Gastrocnemius medialis (tissue), 4 donors: ENCODE measurements around the gene NEDD4L. TPM values are rescaled to one million over a fixed set of nuclear protein-coding genes. Genes with fewer than 3 reads are reported as not detected.
A peak's percentile ranks its signal among the peaks of the same experiment; 100 is the strongest.

Experiments
- ATAC-seq, 2 donors: fragments of 150-250 bp; one replicate each; pipeline ENCODE4 v1.9.1; 2016
- DNase-seq, 2 donors: peaks; one replicate each; pipeline ENCODE4 v3.0.0-alpha.2; 2019
- H3K27ac ChIP-seq, 4 donors: fragments of 200-600 bp; sonication (generic); 1 replicate in 1 of 4; 2 replicates in 3 of 4; pipeline ENCODE4 v1.5.1; 2016 to 2018; ENCODE audit warnings: mild to moderate bottlenecking in 2 of 4, moderate library complexity in 1 of 4
- H3K27me3 ChIP-seq, 3 donors: fragments of 200-600 bp; sonication (generic) in 2 of 3; 1 replicate in 1 of 3; 2 replicates in 2 of 3; pipeline versions ENCODE4 v1.5.1 to v1.6.0; 2016 to 2019; ENCODE audit warnings: mild to moderate bottlenecking in 1 of 3, moderate library complexity in 1 of 3
- H3K36me3 ChIP-seq, 2 donors: fragments of 200-600 bp; sonication (generic) in 1 of 2; one replicate each; pipeline ENCODE4 v1.5.1; 2017 to 2018
- H3K4me1 ChIP-seq, 2 donors: fragments of 200-600 bp; sonication (generic) in 1 of 2; one replicate each; pipeline ENCODE4 v1.5.1; 2016 to 2017; ENCODE audit warnings: mild to moderate bottlenecking in 2 of 2
- H3K4me3 ChIP-seq, 4 donors: fragments of 200-600 bp; sonication (generic) in 3 of 4; 1 replicate in 1 of 4; 2 replicates in 3 of 4; pipeline ENCODE4 v1.5.1; 2016 to 2019; ENCODE audit warnings: mild to moderate bottlenecking in 2 of 4
- H3K9me3 ChIP-seq, 3 donors: fragments of 200-600 bp; sonication (generic) in 2 of 3; 1 replicate in 1 of 3; 2 replicates in 2 of 3; pipeline ENCODE4 v1.5.1; 2016 to 2019
- CTCF ChIP-seq, 5 experiments: fragments of 450-650 bp in 3 of 5; fragments of 200-600 bp in 2 of 5; sonication (generic) in 2 of 5; IDR thresholded peaks in 4 of 5; conservative IDR thresholded peaks in 1 of 5; 1 replicate in 4 of 5; 2 replicates in 1 of 5; pipeline ENCODE4 v1.5.1; 2016 to 2019; ENCODE audit warnings: antibody characterized with exemption in 5 of 5, mild to moderate bottlenecking in 3 of 5, moderate library complexity in 3 of 5
- POLR2A ChIP-seq, 2 donors: fragments of 450-650 bp; IDR thresholded peaks; one replicate each; pipeline ENCODE4 v1.6.1; 2017; ENCODE audit warnings: antibody characterized with exemption in 2 of 2, mild to moderate bottlenecking in 2 of 2, moderate library complexity in 2 of 2
- in situ Hi-C, 4 donors: fragments of 200-750 bp; cut with MboI; loops; one replicate each; pipeline versions ENCODE4 v1.15.0 to v1.8.0; 2017; ENCODE audit warnings: low sequenced_read_pairs in 4 of 4
- intact Hi-C: fragments of 100-400 bp; cut with DNase I; formaldehyde crosslinking; loops from one replicate; pipeline ENCODE4 v1.15.1; 2023; ENCODE audit warnings: low total_unique reads
- total RNA-seq, 4 donors: library from RNA; depleted of rRNA; stranded (reverse); fragments of >200 nt; gene quantifications; one replicate each; pipeline versions ENCODE4 v1.1.0 to v1.2.3, GENCODE V29; 2016

Gene NEDD4L
- total RNA-seq, 4 donors from 2014 or later: 27.4 to 81.5 (median 51.5) TPM

GRCh38 chr18:58307441-58307840, 263.4 kb downstream of the NEDD4L start:
- peaks cover 71 to 77% of the 10 kb centered on the region in 2 donors for H3K4me1 ChIP-seq
- DNase-seq (no peak), ATAC-seq (no peak)
- no peak for TF ChIP-seq CTCF (IDR thresholded peaks at IDR 0.05 in 4 of 5, conservative IDR thresholded peaks at IDR 0.05 in 1 of 5)
- no peak for TF ChIP-seq POLR2A (IDR thresholded peaks at IDR 0.05)
- intact Hi-C loops: no loop called here
- in situ Hi-C loops: no loop called here
- peak overlapping the region in 3 of 4 donors; percentile 79 to 91 (median 82) for H3K27ac ChIP-seq
- peaks cover 0 to 9% (median 0%) of the 10 kb centered on the region in 3 donors for H3K9me3 ChIP-seq
- no peak overlapping the region for H3K4me3 ChIP-seq
- H3K27me3 ChIP-seq: no peaks in the 10 kb centered on the region
- H3K36me3 ChIP-seq: no peaks in the 10 kb centered on the region

- Histone ChIP-seq H3K27ac (peak overlapping the region; percentile 77 to 91 (median 80)), H3K4me1 (peaks cover 71 to 72% of the 10 kb centered on the region in 2 donors), H3K4me3 (no peak overlapping the region), H3K9me3 (peaks cover 0 to 9% (median 0%) of the 10 kb centered on the region in 3 donors), H3K27me3 (no peaks in the 10 kb centered on the region), H3K36me3 (no peaks in the 10 kb centered on the region)
- TF ChIP-seq POLR2A (IDR thresholded peaks at IDR 0.05) (no peak), CTCF (IDR thresholded peaks at IDR 0.05 in 4 of 5, conservative IDR thresholded peaks at IDR 0.05 in 1 of 5) (no peak)
- in situ Hi-C loops: no loop called here
- ATAC-seq (peak; percentile 2 to 10), DNase-seq (peak in 1 of 2 donors; percentile 40)
- intact Hi-C loops: no loop called here
Observed at GRCh38 chr18:58308463-58308862, 264.4 kb downstream of the NEDD4L start.

- no peak for DNase-seq
- Histone ChIP-seq H3K27ac (peak overlapping the region; percentile 77 to 91 (median 80)), H3K36me3 (no peaks in the 10 kb centered on the region), H3K4me3 (no peak overlapping the region), H3K9me3 (peaks cover 0 to 9% (median 0%) of the 10 kb centered on the region in 3 donors), H3K27me3 (no peaks in the 10 kb centered on the region), H3K4me1 (peaks cover 67 to 72% of the 10 kb centered on the region in 2 donors)
- intact Hi-C loops: no loop called here
- no peak for TF ChIP-seq POLR2A (IDR thresholded peaks at IDR 0.05)
- TF ChIP-seq CTCF (IDR thresholded peaks at IDR 0.05 in 4 of 5, conservative IDR thresholded peaks at IDR 0.05 in 1 of 5): no peak
- peak in 1 of 2 donors; percentile 15 for ATAC-seq
- in situ Hi-C loops: no loop called here
Observed at GRCh38 chr18:58309099-58309498, 265.1 kb downstream of the NEDD4L start.

GRCh38 chr18:58309610-58310239, 265.7 kb downstream of the NEDD4L start:
- in situ Hi-C loops: no loop called here
- Histone ChIP-seq H3K9me3 (peaks cover 0 to 9% (median 0%) of the 10 kb centered on the region in 3 donors), H3K36me3 (no peaks in the 10 kb centered on the region), H3K27me3 (no peaks in the 10 kb centered on the region), H3K4me3 (no peak overlapping the region), H3K27ac (peak overlapping the region; percentile 77 to 91 (median 80)), H3K4me1 (peaks cover 69 to 70% of the 10 kb centered on the region in 2 donors)
- intact Hi-C loops: loop anchor here (2.0 to 10.0 kb wide), 3 partner anchors 55 to 685 kb away; partner anchors contain the start of gene NARS1
- DNase-seq (peak; percentile 37 to 43), ATAC-seq (peak; percentile 12 to 20)
- TF ChIP-seq CTCF (IDR thresholded peaks at IDR 0.05 in 4 of 5, conservative IDR thresholded peaks at IDR 0.05 in 1 of 5) (no peak), POLR2A (IDR thresholded peaks at IDR 0.05) (no peak)
